Measurements from ENCODE around the gene COL4A1.

Gene COL4A1

DNA sequence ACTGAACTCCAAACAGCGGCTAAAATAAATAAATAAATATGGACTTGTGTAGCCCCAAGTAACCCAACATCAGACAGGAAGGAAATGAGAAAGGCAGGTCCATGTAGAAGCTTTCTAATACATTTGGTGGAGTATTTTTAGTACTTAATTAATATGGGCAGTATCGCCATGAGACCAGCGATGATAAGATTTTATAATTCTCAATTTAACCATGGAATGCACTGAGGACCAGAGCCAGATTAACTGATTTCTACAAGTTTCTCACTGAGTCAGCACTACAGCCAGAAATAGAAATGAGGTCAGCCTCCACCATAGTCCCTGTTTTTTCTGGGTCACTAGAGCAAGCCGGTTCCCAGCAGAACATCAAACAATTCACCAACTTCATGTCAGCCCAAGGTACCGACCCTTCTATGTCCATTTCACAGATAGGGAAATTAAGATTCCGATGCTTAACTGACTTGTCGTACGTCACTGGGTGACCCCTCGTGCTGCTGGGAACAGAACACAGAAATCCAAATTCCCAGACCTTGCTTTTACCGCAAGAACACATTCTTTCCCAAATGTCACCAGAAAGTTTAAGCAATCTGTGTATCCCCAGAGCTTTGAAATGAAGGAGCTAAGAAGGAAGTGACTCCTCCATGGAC, 90.4 kb downstream of the COL4A1 start:
- no peak for DNase-seq (ENCODE audit: low read depth)
- TF ChIP-seq CTCF (IDR thresholded peaks at IDR 0.05; ENCODE audit: control insufficient read depth, extremely low read depth, insufficient read depth): no peak

DNA sequence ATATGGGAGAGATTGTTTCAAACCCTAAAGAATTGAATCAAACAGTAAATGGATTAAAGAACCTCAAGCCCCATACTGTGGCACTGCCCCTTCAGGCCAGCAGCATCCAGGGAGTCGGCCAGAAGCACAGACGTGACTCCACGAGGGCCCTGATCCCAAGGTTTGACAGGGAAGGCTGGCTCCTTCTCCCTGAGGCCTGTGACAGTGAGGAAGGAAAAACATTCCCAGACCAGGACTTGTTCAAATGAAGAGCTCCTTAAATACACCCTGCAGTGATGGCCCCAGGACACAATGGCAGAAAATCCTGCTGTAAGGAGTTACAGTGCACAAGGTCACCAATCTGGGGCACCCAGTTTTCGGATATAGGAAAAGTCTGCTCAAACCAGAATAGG, 91.0 kb downstream of the COL4A1 start:
- DNase-seq (ENCODE audit: low read depth): no peak
- H3K4me3 ChIP-seq (ENCODE audit: low read depth, low read length): no peak overlapping the region
- TF ChIP-seq CTCF (IDR thresholded peaks at IDR 0.05; ENCODE audit: control insufficient read depth, extremely low read depth, insufficient read depth): no peak

More for the DNA sequence above, 90.4 kb downstream of the COL4A1 start:
- no peak overlapping the region for H3K4me3 ChIP-seq (ENCODE audit: low read depth, low read length)

- no peak for TF ChIP-seq CTCF (IDR thresholded peaks at IDR 0.05; ENCODE audit: control insufficient read depth, extremely low read depth, insufficient read depth)
- DNase-seq (ENCODE audit: low read depth): no peak
- H3K4me3 ChIP-seq (ENCODE audit: low read depth, low read length): no peak overlapping the region
Measured at GRCh38 chr13:110215606-110216005, 91.4 kb downstream of the COL4A1 start.

- no peak for DNase-seq (ENCODE audit: low read depth)
- no peak for TF ChIP-seq CTCF (IDR thresholded peaks at IDR 0.05; ENCODE audit: control insufficient read depth, extremely low read depth, insufficient read depth)
- H3K4me3 ChIP-seq (ENCODE audit: low read depth, low read length): no peak overlapping the region
Measured at GRCh38 chr13:110214637-110215036, 92.3 kb downstream of the COL4A1 start.

DNA sequence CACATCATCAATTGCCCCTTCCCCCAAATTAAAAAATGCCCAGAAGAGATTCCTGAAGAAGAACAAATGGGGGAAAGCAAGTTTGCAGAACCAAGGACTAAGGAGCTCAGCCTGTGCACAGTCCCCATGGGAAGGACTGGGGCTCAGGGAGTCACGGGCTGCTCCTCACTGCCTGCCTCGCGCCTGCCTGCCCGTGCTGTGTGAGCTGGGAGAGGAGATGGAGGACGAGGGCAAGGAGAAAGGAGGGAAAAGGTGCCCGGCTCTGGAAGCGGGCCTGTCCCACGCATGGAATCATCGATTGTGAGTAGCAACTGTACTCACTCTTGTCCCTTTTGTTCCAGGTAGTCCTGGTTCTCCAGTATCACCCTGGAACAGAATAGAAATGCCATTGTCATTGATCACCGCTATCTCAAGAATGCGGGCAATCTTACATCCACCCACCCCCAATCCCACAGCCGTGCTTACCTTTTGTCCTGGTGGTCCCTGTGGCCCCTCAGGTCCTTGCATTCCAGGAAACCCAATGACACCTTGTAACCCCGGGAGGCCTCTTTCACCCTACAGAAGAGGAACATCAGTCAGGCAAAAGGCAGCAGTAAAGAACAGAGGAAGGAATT, 93.4 kb downstream of the COL4A1 start:
- no peak overlapping the region for H3K4me3 ChIP-seq (ENCODE audit: low read depth, low read length)
- no peak for DNase-seq (ENCODE audit: low read depth)
- TF ChIP-seq CTCF (IDR thresholded peaks at IDR 0.05; ENCODE audit: control insufficient read depth, extremely low read depth, insufficient read depth): no peak

GRCh38 chr13:110212529-110212928, 94.4 kb downstream of the COL4A1 start:
- no peak for DNase-seq (ENCODE audit: low read depth)
- H3K4me3 ChIP-seq (ENCODE audit: low read depth, low read length): no peak overlapping the region
- TF ChIP-seq CTCF (IDR thresholded peaks at IDR 0.05; ENCODE audit: control insufficient read depth, extremely low read depth, insufficient read depth): no peak

GRCh38 chr13:110211735-110212134, 95.2 kb downstream of the COL4A1 start:
- no peak for TF ChIP-seq CTCF (IDR thresholded peaks at IDR 0.05; ENCODE audit: control insufficient read depth, extremely low read depth, insufficient read depth)
- no peak for DNase-seq (ENCODE audit: low read depth)
- no peak overlapping the region for H3K4me3 ChIP-seq (ENCODE audit: low read depth, low read length)
